Endothelial cell (in vitro differentiated cells): ENCODE measurements around the gene SLC24A3. TPM values are rescaled to one million over a fixed set of nuclear protein-coding genes. Genes with fewer than 3 reads are reported as not detected.

Experiments used
- DNase-seq: peaks from one replicate; pipeline ENCODE4 v3.0.0; 2021; ENCODE audit warnings: low spot score
- H3K27ac Mint-ChIP-seq: one replicate; pipeline ENCODE4 v1.8.0; 2021; ENCODE audit warnings: mixed read lengths, inconsistent platforms; ENCODE audit not compliant: unreplicated experiment
- H3K27me3 Mint-ChIP-seq: one replicate; pipeline ENCODE4 v1.8.0; 2021; ENCODE audit warnings: mild to moderate bottlenecking, moderate library complexity, mixed read lengths, inconsistent platforms; ENCODE audit not compliant: unreplicated experiment
- H3K36me3 Mint-ChIP-seq: one replicate; pipeline ENCODE4 v1.8.0; 2021; ENCODE audit warnings: mild to moderate bottlenecking, low read depth, mixed read lengths, inconsistent platforms; ENCODE audit not compliant: unreplicated experiment
- H3K4me1 Mint-ChIP-seq: one replicate; pipeline ENCODE4 v1.8.0; 2021; ENCODE audit warnings: mild to moderate bottlenecking, mixed read lengths, inconsistent platforms; ENCODE audit not compliant: unreplicated experiment
- H3K4me3 Mint-ChIP-seq: one replicate; pipeline ENCODE4 v1.8.0; 2021; ENCODE audit warnings: mild to moderate bottlenecking, mixed read lengths, inconsistent platforms; ENCODE audit not compliant: unreplicated experiment
- H3K9me3 Mint-ChIP-seq: one replicate; pipeline ENCODE4 v1.8.0; 2021; ENCODE audit warnings: mixed read lengths, inconsistent platforms; ENCODE audit not compliant: unreplicated experiment
- total RNA-seq: library from RNA; stranded (reverse); fragmentation: NEBNext Ultra II Directional; extraction: Animal tissue kit (Norgen Biotek cat#: 25700); gene quantifications from one replicate; pipeline ENCODE4 v1.2.1, GENCODE V29; 2021; ENCODE audit not compliant: unreplicated experiment
- TF ChIP-seq, protein P1 (sequence below): fragments of 200-600 bp; sonication (generic); IDR thresholded peaks from one replicate; pipeline ENCODE4 v1.5.0; 2021; ENCODE audit warnings: antibody characterized with exemption; ENCODE audit not compliant: unreplicated experiment

Gene SLC24A3
- total RNA-seq, 1 donor from 2014 or later = 0.15 TPM

DNA sequence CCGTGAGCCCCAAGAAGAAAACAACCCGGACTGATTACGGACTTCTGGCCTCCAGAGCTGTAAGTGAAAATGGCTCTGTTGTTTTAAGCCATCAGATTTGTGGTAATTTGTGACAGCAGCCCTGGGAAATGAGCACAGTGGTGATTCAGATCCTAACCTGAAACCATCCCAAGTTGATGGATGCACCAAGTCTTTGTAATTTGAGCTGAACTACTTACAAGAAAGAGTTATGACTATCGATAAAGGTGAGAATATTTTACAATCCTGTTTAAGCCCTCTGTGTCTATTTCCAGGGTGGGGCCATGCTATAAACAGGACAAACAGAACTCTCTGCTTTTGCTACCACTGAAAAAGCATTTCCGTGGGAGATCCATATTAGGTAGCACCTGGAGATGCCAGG, 526.5 kb downstream of the SLC24A3 start:
- Mint-ChIP-seq H3K4me1 (peaks cover 41% of the 10 kb centered on the region), H3K9me3 (no peaks in the 10 kb centered on the region), H3K27me3 (no peaks in the 10 kb centered on the region), H3K4me3 (no peak overlapping the region), H3K36me3 (no peaks in the 10 kb centered on the region), H3K27ac (no peak overlapping the region)
- TF ChIP-seq, protein P1, sequence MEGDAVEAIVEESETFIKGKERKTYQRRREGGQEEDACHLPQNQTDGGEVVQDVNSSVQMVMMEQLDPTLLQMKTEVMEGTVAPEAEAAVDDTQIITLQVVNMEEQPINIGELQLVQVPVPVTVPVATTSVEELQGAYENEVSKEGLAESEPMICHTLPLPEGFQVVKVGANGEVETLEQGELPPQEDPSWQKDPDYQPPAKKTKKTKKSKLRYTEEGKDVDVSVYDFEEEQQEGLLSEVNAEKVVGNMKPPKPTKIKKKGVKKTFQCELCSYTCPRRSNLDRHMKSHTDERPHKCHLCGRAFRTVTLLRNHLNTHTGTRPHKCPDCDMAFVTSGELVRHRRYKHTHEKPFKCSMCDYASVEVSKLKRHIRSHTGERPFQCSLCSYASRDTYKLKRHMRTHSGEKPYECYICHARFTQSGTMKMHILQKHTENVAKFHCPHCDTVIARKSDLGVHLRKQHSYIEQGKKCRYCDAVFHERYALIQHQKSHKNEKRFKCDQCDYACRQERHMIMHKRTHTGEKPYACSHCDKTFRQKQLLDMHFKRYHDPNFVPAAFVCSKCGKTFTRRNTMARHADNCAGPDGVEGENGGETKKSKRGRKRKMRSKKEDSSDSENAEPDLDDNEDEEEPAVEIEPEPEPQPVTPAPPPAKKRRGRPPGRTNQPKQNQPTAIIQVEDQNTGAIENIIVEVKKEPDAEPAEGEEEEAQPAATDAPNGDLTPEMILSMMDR = no peak
- no peak for DNase-seq

DNA sequence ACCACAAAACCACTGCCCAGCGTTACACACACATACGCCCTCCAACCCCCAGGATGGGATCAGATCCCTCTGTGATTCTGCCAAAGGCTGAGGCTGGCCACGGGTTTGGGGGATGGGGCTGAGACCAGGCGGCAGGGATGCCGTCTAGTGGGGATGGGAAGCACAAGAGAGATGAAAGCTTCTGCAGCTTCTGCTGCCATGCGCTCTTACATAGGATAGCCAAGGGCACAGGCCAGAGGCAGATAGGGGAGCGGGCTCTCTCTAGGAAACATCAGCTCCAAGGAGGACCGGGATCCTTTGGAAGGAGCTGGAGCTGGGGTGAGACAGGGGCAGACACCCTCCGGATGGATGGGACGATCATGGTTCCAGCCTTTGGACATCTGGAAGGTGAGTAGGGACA, 526.9 kb downstream of the SLC24A3 start:
- Mint-ChIP-seq H3K9me3 (no peaks in the 10 kb centered on the region), H3K27me3 (no peaks in the 10 kb centered on the region), H3K4me1 (peaks cover 43% of the 10 kb centered on the region), H3K36me3 (no peaks in the 10 kb centered on the region), H3K4me3 (no peak overlapping the region), H3K27ac (no peak overlapping the region)
- TF ChIP-seq, protein P1 = no peak
- no peak for DNase-seq

DNA sequence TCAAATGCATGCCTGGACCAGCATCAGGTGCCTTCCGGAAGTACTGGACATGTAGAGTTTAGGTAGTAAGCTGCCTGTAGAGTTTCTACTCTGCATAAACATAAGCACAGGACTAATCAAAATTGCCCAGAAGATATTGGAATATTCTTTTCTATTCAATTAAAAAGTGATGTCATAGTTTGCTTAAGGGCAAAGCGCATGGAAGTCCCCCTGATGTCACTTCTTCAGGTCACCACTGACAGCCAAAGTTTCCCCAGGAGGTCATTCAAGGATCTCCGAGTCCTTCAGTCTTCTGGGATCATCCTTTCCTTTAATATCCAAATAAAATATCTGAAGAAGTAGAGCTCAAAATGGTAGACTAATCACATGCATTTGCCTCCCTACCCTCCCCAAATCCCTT, 528.1 kb downstream of the SLC24A3 start:
- H3K4me3 Mint-ChIP-seq = no peak overlapping the region
- DNase-seq = no peak
- peaks cover 4% of the 10 kb centered on the region for H3K9me3 Mint-ChIP-seq
- H3K4me1 Mint-ChIP-seq = peaks cover 35% of the 10 kb centered on the region
- H3K27me3 Mint-ChIP-seq = no peaks in the 10 kb centered on the region
- H3K27ac Mint-ChIP-seq = no peak overlapping the region
- TF ChIP-seq, protein P1 = no peak
- peaks cover 4% of the 10 kb centered on the region for H3K36me3 Mint-ChIP-seq

GRCh38 chr20:19741924-19742323, 529.5 kb downstream of the SLC24A3 start:
- H3K27me3 Mint-ChIP-seq = no peaks in the 10 kb centered on the region
- H3K9me3 Mint-ChIP-seq = peaks cover 4% of the 10 kb centered on the region
- no peak for DNase-seq
- H3K27ac Mint-ChIP-seq = no peak overlapping the region
- peaks cover 4% of the 10 kb centered on the region for H3K36me3 Mint-ChIP-seq
- no peak overlapping the region for H3K4me3 Mint-ChIP-seq
- peaks cover 32% of the 10 kb centered on the region for H3K4me1 Mint-ChIP-seq
- TF ChIP-seq, protein P1 = no peak

GRCh38 chr20:19742974-19743639, 530.7 kb downstream of the SLC24A3 start:
- Mint-ChIP-seq H3K9me3 (peaks cover 4% of the 10 kb centered on the region), H3K36me3 (peaks cover 4% of the 10 kb centered on the region)

More at GRCh38 chr20:19742974-19743639, 530.7 kb downstream of the SLC24A3 start:
- Mint-ChIP-seq H3K27me3 (no peaks in the 10 kb centered on the region), H3K4me3 (no peak overlapping the region), H3K4me1 (peaks cover 29% of the 10 kb centered on the region), H3K27ac (peak overlapping the region; percentile 57)
- TF ChIP-seq, protein P1 = no peak
- no peak for DNase-seq
